NCI-H1694 treated with DMSO at 0.1 percent for 48 hours (cell line): ENCODE measurements around the gene TAF1.
"Not testable (repeated sequence)": the region's sequence is repeated elsewhere in the genome, so short reads cannot be mapped to it uniquely, and the experiment has no call there.

Experiments used
- DNase-seq: peaks from one replicate; lab custom pipeline; 2025; lab: John Stamatoyannopoulos, UW

TAF1 gene

DNA sequence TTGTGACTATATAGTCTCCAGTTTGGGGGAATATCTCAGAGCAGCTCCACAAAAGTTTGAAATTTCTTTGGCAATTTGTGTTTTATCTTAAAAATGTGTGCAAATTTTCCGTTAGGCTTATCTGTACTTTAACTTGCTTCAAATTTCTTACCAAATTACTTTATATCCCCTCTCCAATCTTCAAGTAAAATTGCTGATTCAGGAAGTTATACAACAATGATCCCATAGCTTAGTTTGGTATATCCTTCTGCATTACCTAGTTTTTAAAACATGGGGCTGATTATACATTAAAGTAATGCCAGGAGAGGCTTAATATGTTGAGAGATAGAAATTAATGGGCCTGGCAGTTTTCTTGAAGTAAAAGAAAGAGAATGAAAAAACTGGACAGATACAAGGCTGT is 66.6 kb downstream of the TAF1 start:
- DNase-seq = no peak

DNA sequence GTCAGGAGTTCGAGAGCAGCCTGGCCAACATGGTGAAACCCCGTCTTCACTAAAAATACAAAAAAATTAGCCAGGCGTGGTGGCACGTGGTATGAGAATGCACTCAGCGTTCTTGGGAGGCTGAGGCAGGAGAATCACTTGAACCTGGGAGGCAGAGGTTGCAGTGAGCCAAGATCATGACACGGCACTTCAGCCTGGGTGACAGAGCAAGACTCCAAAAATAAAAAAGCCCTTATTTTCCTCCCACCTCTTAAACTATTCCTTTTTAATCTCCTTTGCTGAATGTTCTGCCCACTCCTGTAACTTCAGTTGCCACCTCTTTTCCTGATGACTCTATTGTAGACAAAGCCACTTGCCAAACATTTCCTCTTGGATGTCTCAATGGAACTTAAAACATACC is 72.6 kb downstream of the TAF1 start:
- no peak for DNase-seq

DNA sequence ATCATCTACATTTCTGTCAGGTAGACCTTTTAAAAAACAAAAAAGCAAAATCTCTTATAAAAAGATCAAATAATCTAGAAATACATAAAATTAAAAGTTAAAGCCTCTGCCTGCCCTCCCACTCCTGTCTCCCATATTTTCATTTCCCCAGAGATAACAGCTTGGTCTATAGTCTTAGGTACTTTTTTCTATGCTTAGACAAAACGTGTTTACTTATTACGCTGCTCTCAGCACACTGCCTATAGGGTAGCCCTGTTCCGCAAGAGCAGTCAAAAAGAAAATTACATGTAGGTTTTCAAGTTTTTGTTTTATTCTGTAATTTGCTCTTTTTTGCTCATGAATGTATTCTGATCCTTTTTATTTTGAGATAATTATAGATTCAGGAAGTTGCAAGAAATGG is 73.3 kb downstream of the TAF1 start:
- DNase-seq = no peak

DNA sequence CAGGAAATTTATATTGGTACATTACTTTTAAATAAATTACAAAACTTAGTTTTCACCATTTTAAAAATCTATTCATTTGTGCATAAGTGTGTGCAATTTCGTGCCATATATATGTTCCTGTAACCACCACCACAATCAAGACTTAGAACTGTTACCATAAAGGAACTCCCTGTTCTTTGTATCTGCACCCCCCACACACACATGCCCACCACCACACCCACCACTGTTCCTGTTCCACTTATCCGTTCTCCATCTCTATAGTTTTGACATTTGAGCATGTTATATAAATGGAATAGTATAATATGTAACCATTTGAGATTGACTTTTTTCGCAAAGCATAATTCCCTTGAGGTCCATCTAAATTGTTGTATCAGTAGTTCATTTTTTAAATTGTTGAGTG is 73.7 kb downstream of the TAF1 start:
- no peak for DNase-seq

DNA sequence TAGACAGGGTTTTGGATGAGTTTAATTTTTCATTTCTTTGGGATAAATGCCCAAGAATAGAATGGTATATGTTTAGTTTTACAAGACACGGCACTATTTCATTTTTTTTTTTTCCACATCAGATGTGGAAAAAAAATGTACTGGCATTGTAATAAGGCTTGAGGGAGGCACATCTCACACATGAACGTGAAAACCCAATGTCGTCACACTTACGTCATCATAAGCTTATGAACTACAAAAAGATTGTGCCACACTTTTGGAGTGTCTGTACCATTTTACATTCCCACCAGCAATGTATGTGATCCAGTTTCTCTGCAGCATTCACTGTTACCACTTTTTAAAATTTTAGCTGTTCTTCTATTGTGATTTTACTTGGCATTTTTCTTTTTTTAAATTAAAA is 74.2 kb downstream of the TAF1 start:
- no peak for DNase-seq

GRCh38 chrX:71441809-71442208 is 75.7 kb downstream of the TAF1 start:
- DNase-seq = not testable (repeated sequence)

DNA sequence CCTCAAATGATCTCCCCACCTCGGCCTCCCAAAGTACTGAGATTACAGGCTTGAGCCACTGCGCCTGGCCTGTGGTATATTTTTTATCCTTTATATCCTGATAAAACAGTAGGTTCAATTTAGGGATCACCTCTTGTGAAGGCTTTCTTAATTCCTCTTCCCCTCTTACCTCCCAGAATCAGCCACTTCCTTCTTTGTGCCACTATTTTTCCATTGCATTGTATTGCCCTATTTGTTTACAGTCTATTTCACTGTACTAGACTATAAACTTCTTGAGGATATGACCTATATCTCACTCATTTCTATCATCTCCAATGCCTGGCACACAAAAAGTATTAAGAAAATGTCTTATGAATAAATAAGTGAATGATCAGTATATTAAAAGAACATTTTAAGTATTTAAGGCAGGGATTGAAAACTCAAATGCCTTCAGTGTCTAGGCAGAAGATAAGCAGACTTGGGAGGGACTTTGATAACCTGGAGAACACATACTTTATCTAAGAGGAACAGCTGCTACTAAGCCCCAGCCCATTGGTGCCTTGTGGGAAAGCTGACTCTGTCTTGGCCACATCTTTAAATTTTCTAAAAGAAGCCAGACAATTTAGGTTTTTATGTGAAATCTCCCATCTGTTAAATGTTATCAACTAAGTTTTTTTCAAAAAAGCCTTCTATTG is 84.4 kb downstream of the TAF1 start:
- DNase-seq = no peak

GRCh38 chrX:71451518-71451917 is 85.4 kb downstream of the TAF1 start:
- not testable (repeated sequence) for DNase-seq

DNA sequence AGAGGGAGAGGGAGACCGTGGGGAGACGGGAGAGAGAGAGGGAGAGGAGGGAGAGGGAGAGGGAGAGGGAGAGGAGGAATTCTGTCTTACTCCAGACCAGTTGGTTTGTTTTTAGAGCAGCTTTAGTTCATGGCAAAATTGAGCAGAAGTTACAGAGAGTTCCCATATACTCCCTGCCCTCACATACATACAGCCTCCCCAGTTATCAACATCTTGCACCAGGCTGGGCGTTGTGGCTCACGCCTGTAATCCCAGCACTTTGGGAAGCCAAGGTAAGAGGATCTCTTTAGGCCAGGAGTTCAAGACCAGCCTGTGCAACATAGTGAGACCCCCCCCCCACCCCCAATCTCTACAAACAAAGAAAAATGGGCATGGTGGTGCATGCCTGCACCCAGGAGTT is 86.9 kb downstream of the TAF1 start:
- no peak for DNase-seq

DNA sequence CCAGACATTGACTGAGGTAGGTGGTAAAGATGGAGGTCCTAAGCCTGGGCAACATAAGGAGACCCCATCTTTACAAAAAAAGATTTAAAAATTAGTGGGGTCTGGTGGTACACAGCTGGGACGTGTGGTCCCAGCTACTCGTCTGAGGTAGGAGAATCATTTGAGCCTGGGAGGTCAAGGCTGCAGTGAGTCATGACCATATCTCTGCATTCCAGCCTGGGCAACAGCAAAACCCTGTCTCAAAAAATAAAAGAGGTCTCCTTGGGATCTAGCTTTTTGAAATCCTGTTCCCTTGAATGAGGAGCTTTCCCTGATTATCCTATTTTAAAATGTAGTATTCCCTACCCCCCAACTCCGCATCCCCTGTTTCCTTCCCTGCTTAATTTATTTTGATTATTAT is 88.1 kb downstream of the TAF1 start:
- DNase-seq = no peak

DNA sequence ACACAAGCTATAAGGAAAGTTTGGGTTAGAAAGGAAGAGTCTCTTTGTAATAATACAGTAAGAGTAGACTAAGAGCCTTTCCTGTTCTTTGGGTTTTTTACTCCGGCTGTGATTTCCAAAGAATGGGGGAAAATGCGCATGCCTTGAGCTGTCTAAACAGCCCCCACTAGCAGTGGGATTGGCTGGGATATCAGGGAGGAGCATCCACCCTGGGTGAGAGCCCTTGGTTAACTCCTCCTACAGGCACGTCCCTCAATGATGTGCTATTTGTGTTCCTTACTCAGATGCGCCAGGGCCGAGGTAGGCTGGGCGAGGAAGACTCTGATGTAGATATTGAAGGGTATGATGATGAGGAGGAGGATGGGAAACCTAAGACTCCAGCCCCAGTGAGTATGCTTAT is 92.7 kb downstream of the TAF1 start:
- DNase-seq = no peak

- DNase-seq = no peak
Measured at GRCh38 chrX:71464968-71465367, 98.8 kb downstream of the TAF1 start.

DNA sequence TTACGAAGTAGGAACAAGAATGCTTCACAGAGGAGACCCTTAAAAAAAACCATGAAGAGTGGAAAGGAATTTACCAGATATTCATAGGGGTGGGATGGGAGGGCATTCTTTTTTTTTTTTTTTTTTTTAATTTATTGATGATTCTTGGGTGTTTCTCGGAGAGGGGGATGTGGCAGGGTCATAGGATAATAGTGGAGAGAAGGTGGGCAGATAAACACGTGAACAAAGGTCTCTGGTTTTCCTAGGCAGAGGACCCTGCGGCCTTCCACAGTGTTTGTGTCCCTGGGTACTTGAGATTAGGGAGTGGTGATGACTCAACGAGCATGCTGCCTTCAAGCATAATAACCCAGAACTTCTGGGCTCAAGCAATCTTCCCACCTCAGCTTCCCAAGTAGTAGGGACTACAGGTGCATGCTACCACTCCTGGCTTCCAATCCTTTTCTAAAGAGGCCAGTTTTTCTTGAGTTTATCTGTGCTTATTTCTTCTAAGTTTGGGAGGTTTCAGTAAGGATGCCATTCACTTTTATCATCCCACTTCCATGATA is 100.9 kb downstream of the TAF1 start:
- no peak for DNase-seq

DNA sequence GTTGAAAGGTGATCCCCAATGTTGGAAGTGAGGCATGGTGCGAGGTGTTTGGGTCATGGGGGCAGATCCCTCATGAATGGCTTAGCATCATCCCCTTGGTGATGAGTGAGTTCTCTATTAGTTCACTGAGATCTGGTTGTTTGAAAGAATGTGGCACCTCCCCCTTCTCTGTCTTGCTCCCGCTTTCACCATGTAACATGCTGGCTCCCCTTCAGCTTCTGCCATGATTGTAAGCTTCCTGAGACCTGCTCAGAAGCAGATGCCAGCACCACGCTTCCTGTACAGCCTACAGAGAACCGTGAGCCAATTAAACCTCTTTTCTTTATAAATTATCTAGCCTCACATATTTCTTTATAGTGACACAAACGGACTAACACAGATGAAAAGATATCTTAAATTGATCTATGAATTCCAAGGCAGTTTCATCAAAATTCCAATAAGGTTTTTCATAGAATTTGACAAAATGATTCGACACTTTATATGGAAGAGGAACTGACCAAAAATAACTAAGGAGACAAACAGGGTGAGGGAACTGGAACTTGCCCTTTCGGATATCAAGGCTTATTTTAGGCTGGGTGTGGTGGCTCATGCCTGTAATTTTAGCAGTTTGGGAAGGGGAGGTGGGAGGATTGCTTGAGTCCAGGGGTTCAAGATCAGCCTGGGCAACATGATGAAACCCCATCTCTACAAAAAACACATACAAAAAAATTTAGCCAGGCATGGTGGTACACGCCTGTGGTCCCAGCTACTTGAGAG is 109.8 kb downstream of the TAF1 start:
- DNase-seq = no peak

DNA sequence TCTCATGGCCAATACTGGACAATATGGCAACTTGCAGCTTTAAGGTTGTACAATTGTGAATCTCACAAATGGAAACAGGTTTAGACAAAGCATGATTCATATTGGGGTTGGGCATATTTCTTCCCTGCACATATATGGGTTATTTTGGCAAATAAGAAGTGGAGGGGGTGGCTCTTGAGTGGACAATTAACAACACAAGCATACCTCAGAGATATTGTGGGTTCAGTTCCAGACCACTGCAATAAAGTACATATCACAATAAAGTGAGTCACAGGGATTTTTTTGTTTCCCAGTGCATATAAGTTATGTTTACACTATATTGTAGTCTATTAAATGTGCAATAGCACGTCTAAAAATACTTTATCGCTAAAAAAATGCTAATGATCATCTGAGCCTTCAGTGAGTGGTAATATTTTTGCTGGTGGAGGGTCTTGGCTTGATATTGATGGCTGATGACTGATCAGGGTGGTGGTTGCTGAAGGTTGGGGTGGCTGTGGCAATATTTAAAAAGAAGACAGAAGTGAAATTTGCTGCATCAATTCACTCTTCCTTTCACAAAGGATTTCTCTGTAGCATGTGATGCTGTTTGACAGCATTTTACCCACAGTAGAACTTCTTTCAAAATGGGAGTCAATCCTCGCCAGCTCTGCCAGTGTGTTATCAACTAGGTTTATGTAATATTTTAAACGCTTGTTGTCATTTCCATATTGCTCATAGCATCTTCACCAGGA is 116.2 kb downstream of the TAF1 start:
- no peak for DNase-seq

DNA sequence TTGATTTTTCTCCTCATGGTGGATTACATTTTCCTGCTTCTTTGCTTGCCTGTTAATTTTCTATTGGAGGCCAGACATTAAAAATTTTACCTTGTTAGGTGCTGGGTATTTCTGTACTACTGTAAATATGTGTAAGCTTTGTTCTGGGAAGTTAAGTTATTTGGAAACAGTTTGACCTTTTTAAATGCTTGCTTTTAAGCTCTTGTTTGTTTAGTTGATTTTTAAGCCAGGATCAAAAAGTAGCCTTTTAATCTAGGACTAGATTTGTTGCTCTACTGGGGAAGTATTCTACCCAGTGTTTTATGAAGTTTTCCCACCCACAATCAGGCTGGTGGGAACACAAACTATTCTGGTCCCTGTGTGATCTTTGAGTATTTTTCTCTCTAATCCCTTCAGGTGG is 121.7 kb downstream of the TAF1 start:
- DNase-seq = no peak

DNA sequence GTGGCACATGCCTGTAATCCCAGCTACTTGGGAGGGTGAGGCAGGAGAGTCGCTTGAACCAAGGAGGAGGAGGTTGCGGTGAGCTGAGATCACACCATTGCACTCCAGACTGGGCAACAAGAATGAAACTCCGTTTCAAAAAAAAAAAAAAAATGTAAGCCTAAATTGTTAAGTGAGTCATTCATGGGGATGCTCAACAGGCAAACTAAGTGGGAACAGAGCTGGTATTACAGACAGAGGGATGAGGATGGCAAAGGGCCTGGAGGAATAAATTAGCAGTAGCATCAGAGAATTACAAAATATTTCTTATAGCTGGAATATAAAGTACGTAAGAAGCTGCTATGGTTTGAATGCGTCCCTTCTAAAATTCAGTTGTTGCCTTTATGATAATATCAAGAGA is 123.4 kb downstream of the TAF1 start:
- DNase-seq = no peak

DNA sequence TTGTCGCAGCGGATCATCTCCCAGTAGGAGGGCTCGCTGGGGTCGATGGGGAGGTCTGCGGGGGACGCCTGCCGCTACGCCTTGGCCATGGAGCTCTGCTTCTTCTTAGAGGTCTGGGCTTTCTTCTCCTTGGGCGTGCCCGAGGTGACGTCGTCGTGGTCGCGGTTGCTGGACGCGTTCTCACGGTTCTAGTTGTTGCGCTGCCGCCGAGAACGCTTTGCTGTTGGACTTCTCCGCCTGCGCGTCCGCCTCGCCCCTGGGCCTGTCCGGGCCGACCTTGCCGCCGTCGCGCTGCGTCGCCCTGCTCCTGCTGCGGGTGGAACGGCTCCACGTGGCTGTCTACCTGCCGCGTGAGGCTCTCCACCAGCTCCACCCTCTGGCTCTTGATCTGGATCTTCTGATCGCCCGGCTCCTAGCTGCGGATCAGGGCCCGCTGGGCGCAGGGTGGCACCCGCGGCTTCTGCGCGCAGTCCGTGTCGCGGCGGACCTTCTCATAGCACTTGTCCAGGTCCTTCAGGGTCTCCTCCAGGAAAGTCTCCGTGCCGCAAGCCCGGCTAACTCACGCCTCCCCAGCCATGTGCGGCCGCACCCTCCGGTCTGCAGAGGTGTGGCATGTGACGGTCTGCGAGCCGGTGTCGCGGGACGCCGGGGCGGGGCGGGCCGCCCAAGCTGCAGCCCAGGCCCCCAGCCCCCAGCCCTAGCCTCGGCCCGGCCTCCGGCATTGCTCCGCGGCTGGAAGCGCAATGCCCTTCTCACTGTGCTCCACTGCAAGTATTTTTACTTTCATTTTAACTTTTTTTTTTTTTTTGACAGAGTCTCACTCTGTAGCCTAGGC is 126.3 kb downstream of the TAF1 start:
- no peak for DNase-seq

DNA sequence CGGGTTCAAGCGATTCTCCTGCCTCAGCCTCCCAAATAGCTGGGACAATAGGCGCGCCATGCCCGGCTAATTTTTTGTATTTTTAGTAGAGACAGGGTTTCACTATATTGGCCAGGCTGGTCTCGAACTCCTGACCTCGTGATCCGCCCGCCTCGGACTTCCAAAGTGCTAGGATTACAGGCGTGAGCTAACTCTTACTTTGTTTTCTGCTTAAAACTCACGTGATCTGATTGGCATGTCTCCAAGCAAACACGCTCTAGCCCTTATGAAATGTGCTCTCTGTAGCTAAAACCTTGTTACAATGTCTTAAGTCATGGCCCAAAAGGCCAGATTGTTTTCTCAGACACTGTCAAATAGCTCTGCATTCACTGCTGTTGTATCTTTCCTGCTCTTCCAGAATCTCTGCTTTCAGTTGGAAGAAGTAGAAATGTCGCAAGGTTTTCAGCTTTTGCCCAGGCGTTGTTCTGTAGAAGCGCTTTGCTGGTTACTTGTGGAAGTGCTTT is 127.0 kb downstream of the TAF1 start:
- no peak for DNase-seq

DNA sequence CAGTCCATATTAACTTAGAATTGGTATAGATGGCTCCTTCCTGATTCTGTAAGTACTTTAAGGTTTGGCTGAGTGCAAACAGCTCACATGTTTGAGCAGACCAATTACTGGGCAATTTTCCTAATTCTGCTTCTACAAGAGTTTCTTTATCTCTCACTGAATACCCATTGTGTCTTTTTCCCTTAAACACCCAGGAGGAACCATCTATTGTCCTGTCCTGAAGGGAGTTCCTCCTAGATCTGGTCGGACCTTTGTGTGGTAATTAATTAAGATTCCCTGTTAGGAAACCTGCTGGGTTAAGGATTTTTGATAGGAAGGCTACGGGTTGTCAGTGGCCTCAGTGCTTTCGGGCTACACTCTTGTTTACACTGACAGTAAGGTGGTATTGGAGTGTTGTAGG is 129.8 kb downstream of the TAF1 start:
- DNase-seq = not testable (repeated sequence)

DNA sequence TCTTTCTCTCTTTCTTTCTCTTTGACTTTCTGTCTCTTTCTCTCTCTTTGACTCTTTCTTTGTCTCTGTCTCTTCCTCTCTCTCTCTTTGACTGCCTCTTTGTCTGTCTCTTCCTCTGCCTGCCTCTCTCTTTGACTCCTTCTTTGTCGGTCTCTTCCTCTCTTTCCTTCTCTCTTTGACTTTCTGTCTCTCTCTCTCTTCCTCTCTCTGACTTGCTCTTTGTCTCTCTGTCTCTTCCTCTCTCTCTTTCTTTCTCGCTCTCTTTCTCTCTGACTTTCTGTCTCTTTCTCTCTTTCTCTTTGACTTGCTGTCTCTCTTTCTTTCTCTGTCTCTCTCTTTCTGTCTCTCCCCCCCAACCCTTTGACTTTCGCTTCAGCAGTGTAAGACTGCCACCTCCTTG is 130.3 kb downstream of the TAF1 start:
- no peak for DNase-seq

- not testable (repeated sequence) for DNase-seq
Measured at GRCh38 chrX:71502080-71502479, 135.9 kb downstream of the TAF1 start.
